HepG2 (cell line): ENCODE data around the gene RRAD. TPM values are rescaled to one million over a fixed set of nuclear protein-coding genes. Genes with fewer than 3 reads are reported as not detected.

Experiments
- ASH2L ChIP-seq: fragments of 300-600, 200-600 bp; sonication (generic); IDR thresholded peaks from 2 replicates; pipeline ENCODE4 v1.7.0; 2017; ENCODE audit warnings: low read depth, mild to moderate bottlenecking, moderate library complexity, mixed read lengths, low read length; ENCODE audit not compliant: insufficient read length
- ATRX ChIP-seq: sonication (generic); formaldehyde crosslinking; IDR thresholded peaks from 2 replicates; pipeline ENCODE4 v1.4.0; 2020; ENCODE audit warnings: missing genetic modification reagents, borderline replicate concordance
- CSRNP2 ChIP-seq: sonication (generic); formaldehyde crosslinking; conservative IDR thresholded peaks from 2 replicates; pipeline ENCODE4 v1.8.0; 2022; ENCODE audit warnings: low read depth, missing genetic modification reagents
- EHMT2 ChIP-seq: fragments of 200-600 bp; sonication (generic); IDR thresholded peaks from 2 replicates; pipeline ENCODE4 v1.7.0; 2017; ENCODE audit warnings: antibody characterized with exemption, low read depth, low read length, borderline replicate concordance
- FOSL2 ChIP-seq: sonication (generic); formaldehyde crosslinking; IDR thresholded peaks from 2 replicates; pipeline ENCODE4 v1.4.0; 2020; ENCODE audit warnings: missing genetic modification reagents
- HMGA1 ChIP-seq: sonication (generic); formaldehyde crosslinking; conservative IDR thresholded peaks from 2 replicates; pipeline ENCODE4 v1.4.0; 2020; ENCODE audit warnings: missing genetic modification reagents
- KDM2A ChIP-seq: sonication (generic); formaldehyde crosslinking; IDR thresholded peaks from 2 replicates; pipeline ENCODE4 v1.4.0; 2020; ENCODE audit warnings: low read depth, missing genetic modification reagents, borderline replicate concordance
- MAFF ChIP-seq: IDR thresholded peaks from 2 replicates; pipeline ENCODE4 v1.6.1; 2011; ENCODE audit warnings: low read depth, low read length, improper control_type of control experiment
- MIER2 ChIP-seq: IDR thresholded peaks from 2 replicates; pipeline ENCODE4 v1.6.1; 2016; ENCODE audit warnings: missing biosample characterization, missing genetic modification reagents
- MXD3 ChIP-seq: IDR thresholded peaks from 2 replicates; pipeline ENCODE4 v1.6.1; 2016; ENCODE audit warnings: mild to moderate bottlenecking, missing biosample characterization, missing genetic modification reagents
- NBN ChIP-seq: fragments of 450-650 bp; conservative IDR thresholded peaks from 2 replicates; pipeline ENCODE4 v1.6.1; 2017
- RELA ChIP-seq: sonication (generic); formaldehyde crosslinking; IDR thresholded peaks from 2 replicates; pipeline ENCODE4 v1.4.0; 2020; ENCODE audit warnings: missing genetic modification reagents
- RFXAP ChIP-seq: sonication (generic); formaldehyde crosslinking; IDR thresholded peaks from 2 replicates; pipeline ENCODE4 v1.4.0; 2020; ENCODE audit warnings: missing genetic modification reagents, borderline replicate concordance
- SKIL ChIP-seq: sonication (generic); formaldehyde crosslinking; IDR thresholded peaks from 2 replicates; pipeline ENCODE4 v1.8.0; 2022; ENCODE audit warnings: missing genetic modification reagents, mild to moderate bottlenecking, moderate library complexity, borderline replicate concordance
- YEATS4 ChIP-seq: sonication (generic); formaldehyde crosslinking; IDR thresholded peaks from 2 replicates; pipeline ENCODE4 v1.4.0; 2020; ENCODE audit warnings: missing genetic modification reagents, borderline replicate concordance
- ZNF20 ChIP-seq: sonication (generic); formaldehyde crosslinking; IDR thresholded peaks from 2 replicates; pipeline ENCODE4 v1.4.0; 2020; ENCODE audit warnings: mild to moderate bottlenecking, moderate library complexity, missing genetic modification reagents
- ZNF275 ChIP-seq: sonication (generic); formaldehyde crosslinking; IDR thresholded peaks from 2 replicates; pipeline ENCODE4 v1.8.0; 2022; ENCODE audit warnings: missing genetic modification reagents, mild to moderate bottlenecking, inconsistent platforms, borderline replicate concordance
- ZNF430 ChIP-seq: sonication (generic); formaldehyde crosslinking; IDR thresholded peaks from 2 replicates; pipeline ENCODE4 v1.9.0; 2021; ENCODE audit warnings: mild to moderate bottlenecking, missing genetic modification reagents
- ZNF468 ChIP-seq: sonication (generic); formaldehyde crosslinking; IDR thresholded peaks from 2 replicates; pipeline ENCODE4 v1.8.0; 2022; ENCODE audit warnings: mild to moderate bottlenecking, moderate library complexity, missing genetic modification reagents
- ZNF546 ChIP-seq: sonication (generic); formaldehyde crosslinking; conservative IDR thresholded peaks from 2 replicates; pipeline ENCODE4 v1.8.1; 2023; ENCODE audit warnings: mild to moderate bottlenecking, missing genetic modification reagents
- ZNF574 ChIP-seq: sonication (generic); formaldehyde crosslinking; IDR thresholded peaks from 2 replicates; pipeline ENCODE4 v1.4.0; 2020; ENCODE audit warnings: missing genetic modification reagents
- ZNF879 ChIP-seq: sonication (generic); formaldehyde crosslinking; IDR thresholded peaks from 2 replicates; pipeline ENCODE4 v1.8.1; 2023; ENCODE audit warnings: missing genetic modification reagents
- polyA plus RNA-seq, 8 experiments: library from polyadenylated mRNA; depleted of rRNA in 3 of 8; stranded (reverse) in 7 of 8; unstranded in 1 of 8; fragments of >200 nt; fragmentation: Illumina TruSeq in 4 of 8; extraction: Trizol in 4 of 8; gene quantifications; 2 replicates each; pipeline versions ENCODE4 v1.2.1 to v1.2.3, GENCODE V29; 2011 to 2016; ENCODE audit warnings: low read depth in 4 of 8, missing spikeins in 1 of 8, mixed read lengths in 1 of 8; ENCODE audit not compliant: insufficient read depth in 1 of 8
- total RNA-seq, 5 experiments: library from RNA; depleted of rRNA; stranded (reverse); fragments of >200 nt; fragmentation: Illumina TruSeq; extraction: Trizol; gene quantifications; 2 replicates each; pipeline ENCODE4 v1.2.3, GENCODE V29; 2016; ENCODE audit warnings: low read depth in 1 of 5

RRAD gene
- total and polyA plus RNA-seq, 2 of the 13 experiments (the other 11 are each of a cell fraction or from before 2014, with no cell fraction given): 0.80 to 1.1 TPM

- TF ChIP-seq ASH2L: no peak
- TF ChIP-seq KDM2A (CRISPR knock-in tag): peak; percentile 21; the same call in 1 of the 2 replicates
- TF ChIP-seq CSRNP2 (CRISPR knock-in tag): no peak
- no peak for TF ChIP-seq SKIL (CRISPR knock-in tag)
- TF ChIP-seq ZNF879 (CRISPR knock-in tag): no peak
- TF ChIP-seq ZNF20 (CRISPR knock-in tag): no peak
- no peak for TF ChIP-seq ZNF468 (CRISPR knock-in tag)
- no peak for TF ChIP-seq ZNF546
- no peak for TF ChIP-seq ZNF275 (CRISPR knock-in tag)
- TF ChIP-seq EHMT2: no peak
- TF ChIP-seq HMGA1 (CRISPR knock-in tag): no peak
- TF ChIP-seq MIER2 (CRISPR knock-in tag): no peak
- peak; percentile 47; the same call in 1 of the 2 replicates for TF ChIP-seq ZNF430 (CRISPR knock-in tag)
- no peak for TF ChIP-seq ATRX (CRISPR knock-in tag)
- no peak for TF ChIP-seq NBN
- TF ChIP-seq MXD3 (CRISPR knock-in tag): no peak
- TF ChIP-seq RFXAP: 0 out of 2 replicates have a peak, but pooled peaks have one; percentile 18
- TF ChIP-seq RELA (CRISPR knock-in tag): no peak
- peak; percentile 31; the same call in 1 of the 2 replicates for TF ChIP-seq ZNF574
- TF ChIP-seq FOSL2 (CRISPR knock-in tag): 0 out of 2 replicates have a peak, but pooled peaks have one; percentile 21
- no peak for TF ChIP-seq YEATS4 (CRISPR knock-in tag)
- TF ChIP-seq MAFF: no peak
Measured at GRCh38 chr16:66947302-66948065, 22.1 kb upstream of the RRAD start (continued).
